Posterior cingulate gyrus (tissue), 11 donors: ENCODE data around the gene PRRT3.

Experiments
- DNase-seq, 10 donors: peaks; one replicate each; pipeline versions ENCODE4 v3.0.0 to v3.0.0-alpha.2; 2020 to 2021; ENCODE audit warnings: mixed read lengths in 3 of 10
- intact Hi-C: fragments of 100-400 bp; cut with DNase I; formaldehyde crosslinking; loops from one replicate; pipeline ENCODE4 v1.15.1; 2023

The PRRT3 gene

GRCh38 chr3:9930804-9931418 is 21.3 kb downstream of the PRRT3 start:
- DNase-seq = no peak
- intact Hi-C loops = loop anchor here (5.0 kb wide), 2 partner anchors 39 to 84 kb away; partner anchors contain the start of gene JAGN1

- DNase-seq = peak in 1 of 10 donors; percentile 81
- intact Hi-C loops = no loop called here
These were observed 24.1 kb downstream of the PRRT3 start for GRCh38 chr3:9928158-9928557.

- intact Hi-C loops = no loop called here
- DNase-seq = peak in 1 of 10 donors; percentile 62
These were observed 33.8 kb downstream of the PRRT3 start for GRCh38 chr3:9918261-9919038.

- DNase-seq = peak in 1 of 10 donors; percentile 70
- intact Hi-C loops = no loop called here
These were observed 34.4 kb downstream of the PRRT3 start for GRCh38 chr3:9917820-9918219.

GRCh38 chr3:9916734-9917680 is 35.2 kb downstream of the PRRT3 start, which contains the start of gene IL17RC:
Gene IL17RC, plus strand, starts transcription at chr3:9917098. Its CDS starts 218 bp downstream, at chr3:9917316.
- intact Hi-C loops = no loop called here
- DNase-seq = peak; percentile 52 to 96 (median 78)

- intact Hi-C loops = no loop called here
These were observed 35.9 kb downstream of the PRRT3 start for GRCh38 chr3:9916346-9916733.

GRCh38 chr3:9915254-9916141 is 36.7 kb downstream of the PRRT3 start:
- DNase-seq = peak; percentile 53 to 96 (median 72)
- intact Hi-C loops = no loop called here

More at GRCh38 chr3:9916346-9916733, 35.9 kb downstream of the PRRT3 start:
- no peak for DNase-seq

- no peak for DNase-seq
- intact Hi-C loops = no loop called here
These were observed 37.5 kb downstream of the PRRT3 start for GRCh38 chr3:9914559-9915253.

GRCh38 chr3:9914011-9914410 is 38.2 kb downstream of the PRRT3 start:
- DNase-seq = no peak
- intact Hi-C loops = no loop called here

- no peak for DNase-seq
- intact Hi-C loops = no loop called here
These were observed 38.6 kb downstream of the PRRT3 start for GRCh38 chr3:9913601-9914000.

- DNase-seq = no peak
- intact Hi-C loops = no loop called here
These were observed 39.8 kb downstream of the PRRT3 start for GRCh38 chr3:9912294-9912935.

GRCh38 chr3:9911863-9912262 is 40.3 kb downstream of the PRRT3 start:
- no peak for DNase-seq
- intact Hi-C loops = no loop called here

GRCh38 chr3:9909221-9910013 is 42.8 kb downstream of the PRRT3 start:
- DNase-seq = no peak

GRCh38 chr3:9908286-9908685 is 43.9 kb downstream of the PRRT3 start:
- intact Hi-C loops = no loop called here

More at GRCh38 chr3:9909221-9910013, 42.8 kb downstream of the PRRT3 start:
- intact Hi-C loops = no loop called here

GRCh38 chr3:9906480-9906879 is 45.7 kb downstream of the PRRT3 start:
- intact Hi-C loops = no loop called here
- no peak for DNase-seq

More at GRCh38 chr3:9908286-9908685, 43.9 kb downstream of the PRRT3 start:
- no peak for DNase-seq

- DNase-seq = no peak
- intact Hi-C loops = no loop called here
These were observed 48.3 kb downstream of the PRRT3 start for GRCh38 chr3:9903904-9904303.

- intact Hi-C loops = no loop called here
- DNase-seq = no peak
These were observed 49.0 kb downstream of the PRRT3 start for GRCh38 chr3:9903238-9903624.
